Endothelial cell of umbilical vein (primary cell): ENCODE results near the gene NUDT2. TPM values are rescaled to one million over a fixed set of nuclear protein-coding genes. Genes with fewer than 3 reads are reported as not detected.

ENCODE experiments used
- BruUV-seq: library from RNA; stranded (reverse); fragments of 400-500 nt; replicated peaks from 2 replicates; lab custom pipeline; 2021; lab: Mats Ljungman, UMichigan
- CTCF ChIA-PET: fragments of 300-600, 350-600 bp; sonication (Branson Sonifier 250); formaldehyde crosslinking; loops from one replicate; lab custom pipeline; 2021; ENCODE audit warnings: antibody characterized with exemption, inconsistent platforms; lab: Charles Lee
- POLR2A ChIA-PET: fragments of 300-600, 350-600 bp; sonication (Branson Sonifier 250); formaldehyde crosslinking; loops from one replicate; lab custom pipeline; 2021; ENCODE audit warnings: antibody characterized with exemption, inconsistent platforms; lab: Charles Lee
- DNase-seq: peaks from one replicate; pipeline ENCODE4 v3.0.0-alpha.2; 2011; ENCODE audit warnings: low read depth, low spot score
- FAIRE-seq: peaks from 2 replicates; lab custom pipeline; 2011; peaks lifted over from hg19 to GRCh38; lab: Jason Lieb, UNC
- H2AFZ ChIP-seq: 2 replicates; pipeline ENCODE4 v1.6.0; 2012; ENCODE audit warnings: low read depth, low read length, control low read depth, inconsistent platforms
- H3K27ac ChIP-seq: 2 replicates; pipeline ENCODE4 v1.5.1; 2011; ENCODE audit warnings: low read depth, mild to moderate bottlenecking, control low read depth, low read length, moderate library complexity; ENCODE audit not compliant: insufficient read depth
- H3K27me3 ChIP-seq, 2 experiments: 2 replicates each; pipeline versions ENCODE4 v1.6.0 to v1.6.1; 2011; ENCODE audit warnings: low read length in 2 of 2, mixed read lengths in 1 of 2; ENCODE audit not compliant: control insufficient read depth in 2 of 2, insufficient read depth in 2 of 2
- H3K36me3 ChIP-seq, 2 experiments: 2 replicates in 1 of 2; 3 replicates in 1 of 2; pipeline ENCODE4 v1.5.1; 2011; ENCODE audit warnings: low read length in 2 of 2, mild to moderate bottlenecking in 1 of 2, moderate library complexity in 1 of 2; ENCODE audit not compliant: control insufficient read depth in 2 of 2, insufficient read depth in 2 of 2; ENCODE audit errors: extremely low read depth in 1 of 2
- H3K4me1 ChIP-seq: 3 replicates; pipeline ENCODE4 v1.5.1; 2011; ENCODE audit warnings: mild to moderate bottlenecking, low read length; ENCODE audit not compliant: control insufficient read depth, insufficient read depth; ENCODE audit errors: extremely low read depth
- H3K4me2 ChIP-seq: 2 replicates; pipeline ENCODE4 v1.6.1; 2011; ENCODE audit warnings: low read length, control low read depth, mixed read lengths; ENCODE audit not compliant: insufficient read depth
- H3K4me3 ChIP-seq, 3 experiments: fragments of 200-600 bp in 1 of 3; sonication (generic), shearing (Covaris generic) in 1 of 3; replicated peaks in 1 of 3; 2 replicates each; pipeline ENCODE4 v1.5.1; 2011 to 2016; ENCODE audit warnings: control low read depth in 3 of 3, low read length in 3 of 3, mild to moderate bottlenecking in 2 of 3, inconsistent platforms in 1 of 3, low read depth in 1 of 3, moderate library complexity in 1 of 3; ENCODE audit not compliant: insufficient read depth in 1 of 3
- H3K79me2 ChIP-seq: 2 replicates; pipeline ENCODE4 v1.6.0; 2012; ENCODE audit warnings: low read length, inconsistent platforms; ENCODE audit not compliant: control insufficient read depth, insufficient read depth
- H3K9ac ChIP-seq: replicated peaks from 2 replicates; pipeline ENCODE3; 2011; ENCODE audit warnings: low read length, control low read depth; ENCODE audit not compliant: insufficient read depth; ENCODE audit errors: extremely low read depth
- H3K9me1 ChIP-seq: replicated peaks from 3 replicates; pipeline ENCODE4 v1.6.0; 2011; ENCODE audit warnings: mild to moderate bottlenecking, low read length; ENCODE audit not compliant: control insufficient read depth, insufficient read depth; ENCODE audit errors: extremely low read depth
- H3K9me3 ChIP-seq: replicated peaks from 2 replicates; pipeline ENCODE4 v1.5.1; 2012; ENCODE audit warnings: low read length, inconsistent platforms; ENCODE audit not compliant: control insufficient read depth, insufficient read depth
- H4K20me1 ChIP-seq: replicated peaks from 2 replicates; pipeline ENCODE3; 2011; ENCODE audit warnings: mild to moderate bottlenecking, low read length; ENCODE audit not compliant: control insufficient read depth, insufficient read depth; ENCODE audit errors: extremely low read depth
- EZH2 ChIP-seq: IDR thresholded peaks from 2 replicates; pipeline ENCODE4 v1.6.1; 2012; ENCODE audit warnings: borderline replicate concordance, low read depth, mild to moderate bottlenecking, moderate library complexity, low read length, inconsistent platforms; ENCODE audit not compliant: severe bottlenecking
- FOS ChIP-seq: IDR thresholded peaks from 2 replicates; pipeline ENCODE4 v1.6.1; 2011; ENCODE audit warnings: mild to moderate bottlenecking, low read length, moderate library complexity, borderline replicate concordance; ENCODE audit not compliant: insufficient read depth
- GATA2 ChIP-seq: IDR thresholded peaks from 2 replicates; pipeline ENCODE4 v1.7.0; 2011; ENCODE audit warnings: low read depth, mild to moderate bottlenecking, moderate library complexity, mixed read lengths, low read length; ENCODE audit not compliant: insufficient read length, insufficient read depth
- JUN ChIP-seq: IDR thresholded peaks from 2 replicates; pipeline ENCODE4 v1.6.1; 2011; ENCODE audit warnings: borderline replicate concordance, low read depth; ENCODE audit not compliant: insufficient read length, insufficient read depth
- MYC ChIP-seq: IDR thresholded peaks from one replicate; pipeline ENCODE4 v1.6.1; 2011; ENCODE audit warnings: mild to moderate bottlenecking, low read depth, low read length
- POLR2A ChIP-seq: IDR thresholded peaks from 2 replicates; pipeline ENCODE4 v1.6.1; 2012; ENCODE audit warnings: low read depth, mild to moderate bottlenecking, control low read depth, low read length
- POLR2AphosphoS5 ChIP-seq: IDR thresholded peaks from 2 replicates; pipeline ENCODE4 v1.6.1; 2012; ENCODE audit warnings: low read depth, mild to moderate bottlenecking, control low read depth, low read length, moderate library complexity; ENCODE audit not compliant: insufficient read depth
- dilution Hi-C: fragments of 300-500 bp; cut with MboI; formaldehyde crosslinking; loops from one replicate; pipeline ENCODE4 v1.15.0; 2019; ENCODE audit warnings: low sequenced_read_pairs; ENCODE audit not compliant: extremely low pct_ligation_motif_present
- intact Hi-C: fragments of 100-400 bp; cut with micrococcal nuclease; formaldehyde crosslinking; loops from one replicate; pipeline ENCODE4 v1.10.0; 2022
- polyA plus RNA-seq, 4 experiments: library from polyadenylated mRNA; depleted of rRNA in 3 of 4; stranded (reverse) in 3 of 4; unstranded in 1 of 4; fragments of >200 nt; gene quantifications; 2 replicates each; pipeline versions ENCODE4 v1.2.1 to v1.2.3, GENCODE V29; 2011 to 2012; ENCODE audit warnings: missing spikeins in 1 of 4
- total RNA-seq: library from RNA; stranded (reverse); gene quantifications from 2 replicates; pipeline ENCODE4 v1.2.3, GENCODE V29; 2021
- TF ChIP-seq, protein P1 (sequence below): IDR thresholded peaks from 2 replicates; pipeline ENCODE4 v1.6.1; 2011; ENCODE audit not compliant: insufficient read depth, insufficient read length
- TF ChIP-seq, protein P2 (sequence below), 2 donors: IDR thresholded peaks; 1 replicate in 1 of 2; 2 replicates in 1 of 2; pipeline ENCODE4 v1.5.1; 2011; ENCODE audit warnings: low read length in 2 of 2, mild to moderate bottlenecking in 2 of 2, moderate library complexity in 2 of 2, control low read depth in 1 of 2, inconsistent platforms in 1 of 2, low read depth in 1 of 2; ENCODE audit not compliant: insufficient read depth in 1 of 2; ENCODE audit errors: extremely low read depth in 1 of 2

Gene NUDT2
- total and polyA plus RNA-seq, 2 donors (not counting 3 experiments of a cell fraction or from before 2014, with no cell fraction given): 25.1 to 45.2 TPM

GRCh38 chr9:34376596-34377403, 47.4 kb downstream of the NUDT2 start, which contains the start of gene MYORG:
Gene MYORG, minus strand, starts transcription at chr9:34376898. Its CDS starts 3,955 bp downstream, at chr9:34372943.
- H3K27ac ChIP-seq: no peak within 1 kb of the TSS
- no peaks in the 10 kb centered on the region for H3K79me2 ChIP-seq
- H3K27me3 ChIP-seq: no peaks in the 10 kb centered on the region
- dilution Hi-C loops (no loop called here), intact Hi-C loops (loop anchor here (1.0 to 5.0 kb wide), 3 partner anchors 12 to 249 kb away; partner anchors contain the start of genes DCAF12 and UBAP1)
- TF ChIP-seq, protein P1, sequence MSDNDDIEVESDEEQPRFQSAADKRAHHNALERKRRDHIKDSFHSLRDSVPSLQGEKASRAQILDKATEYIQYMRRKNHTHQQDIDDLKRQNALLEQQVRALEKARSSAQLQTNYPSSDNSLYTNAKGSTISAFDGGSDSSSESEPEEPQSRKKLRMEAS: no peak
- TF ChIP-seq GATA2 (peak; percentile 78), POLR2A (no peak), JUN (no peak)
- POLR2A ChIA-PET: interaction anchor here (1.1 kb wide), 1 partner anchor 13 kb away, joined by 4 read pairs; no protein-coding TSS in a partner anchor
- no TSS peak for BruUV-seq
- no peaks in the 10 kb centered on the region for H3K9me3 ChIP-seq
- peak within 1 kb of the TSS; percentile 98 for H2AFZ ChIP-seq
- DNase-seq: peak; percentile 84
- H3K9me1 ChIP-seq: no peaks in the 10 kb centered on the region
- peak; percentile 93 for FAIRE-seq
- no peaks in the 10 kb centered on the region for H4K20me1 ChIP-seq
- peak within 1 kb of the TSS; percentile 88 for H3K4me2 ChIP-seq
- peak within 1 kb of the TSS; percentile 44 to 79 (median 65) for H3K4me3 ChIP-seq
- peak within 1 kb of the TSS; percentile 25 for H3K9ac ChIP-seq
- H3K36me3 ChIP-seq: no peaks in the 10 kb centered on the region
- CTCF ChIA-PET: interaction anchor here (0.7 to 9.4 kb wide), 8 partner anchors 10 to 227 kb away, joined by 3 to 152 read pairs (median 6); no protein-coding TSS in a partner anchor
- H3K4me1 ChIP-seq: peaks cover 11% of the 10 kb centered on the region

GRCh38 chr9:34377404-34377746, 48.0 kb downstream of the NUDT2 start:
- peak overlapping the region; percentile 98 for H2AFZ ChIP-seq
- DNase-seq: no peak
- H3K27ac ChIP-seq: no peak overlapping the region
- intact Hi-C loops (loop anchor here (5.0 kb wide), 2 partner anchors 200 to 250 kb away; partner anchors contain the start of genes DCAF12 and UBAP1), dilution Hi-C loops (no loop called here)
- no peaks in the 10 kb centered on the region for H4K20me1 ChIP-seq
- H3K9me3 ChIP-seq: no peaks in the 10 kb centered on the region
- peak overlapping the region; percentile 25 for H3K9ac ChIP-seq
- H3K27me3 ChIP-seq: no peaks in the 10 kb centered on the region
- no peaks in the 10 kb centered on the region for H3K79me2 ChIP-seq
- no peaks in the 10 kb centered on the region for H3K36me3 ChIP-seq
- POLR2A ChIA-PET: no interaction called here
- no peak for FAIRE-seq
- no TSS peak for BruUV-seq
- peak overlapping the region; percentile 88 for H3K4me2 ChIP-seq
- no peaks in the 10 kb centered on the region for H3K9me1 ChIP-seq
- H3K4me1 ChIP-seq: peaks cover 11% of the 10 kb centered on the region
- CTCF ChIA-PET: interaction anchor here (0.7 to 9.4 kb wide), 8 partner anchors 11 to 227 kb away, joined by 3 to 152 read pairs (median 6); no protein-coding TSS in a partner anchor
- TF ChIP-seq, protein P2, sequence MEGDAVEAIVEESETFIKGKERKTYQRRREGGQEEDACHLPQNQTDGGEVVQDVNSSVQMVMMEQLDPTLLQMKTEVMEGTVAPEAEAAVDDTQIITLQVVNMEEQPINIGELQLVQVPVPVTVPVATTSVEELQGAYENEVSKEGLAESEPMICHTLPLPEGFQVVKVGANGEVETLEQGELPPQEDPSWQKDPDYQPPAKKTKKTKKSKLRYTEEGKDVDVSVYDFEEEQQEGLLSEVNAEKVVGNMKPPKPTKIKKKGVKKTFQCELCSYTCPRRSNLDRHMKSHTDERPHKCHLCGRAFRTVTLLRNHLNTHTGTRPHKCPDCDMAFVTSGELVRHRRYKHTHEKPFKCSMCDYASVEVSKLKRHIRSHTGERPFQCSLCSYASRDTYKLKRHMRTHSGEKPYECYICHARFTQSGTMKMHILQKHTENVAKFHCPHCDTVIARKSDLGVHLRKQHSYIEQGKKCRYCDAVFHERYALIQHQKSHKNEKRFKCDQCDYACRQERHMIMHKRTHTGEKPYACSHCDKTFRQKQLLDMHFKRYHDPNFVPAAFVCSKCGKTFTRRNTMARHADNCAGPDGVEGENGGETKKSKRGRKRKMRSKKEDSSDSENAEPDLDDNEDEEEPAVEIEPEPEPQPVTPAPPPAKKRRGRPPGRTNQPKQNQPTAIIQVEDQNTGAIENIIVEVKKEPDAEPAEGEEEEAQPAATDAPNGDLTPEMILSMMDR (IDR thresholded peaks at IDR 0.05; ENCODE audit: extremely low read depth in 1 of 2, insufficient read depth in 1 of 2, low read depth in 1 of 2, low read length in 2 of 2): no peak
- TF ChIP-seq GATA2: no peak
- TF ChIP-seq MYC: no peak
- no peak for TF ChIP-seq POLR2A
- no peak for TF ChIP-seq FOS
- no peak for TF ChIP-seq POLR2AphosphoS5
- TF ChIP-seq JUN: no peak
- TF ChIP-seq, protein P1: no peak
- TF ChIP-seq EZH2: no peak
- peak overlapping the region; percentile 44 to 79 (median 65) for H3K4me3 ChIP-seq
